Ovary (tissue), 9 donors: ENCODE measurements around the gene SEC11A. TPM values are rescaled to one million over a fixed set of nuclear protein-coding genes. Genes with fewer than 3 reads are reported as not detected.
"Not testable (repeated sequence)": the region's sequence is repeated elsewhere in the genome, so short reads cannot be mapped to it uniquely, and the experiment has no call there.

ENCODE experiments used
- DNase-seq, 5 donors: peaks; one replicate each; pipeline ENCODE4 v3.0.0-alpha.2; 2019 to 2020
- H3K27ac ChIP-seq, 2 donors: fragments of 200-600 bp; one replicate each; pipeline versions ENCODE4 v1.5.1 to v1.8.0; 2019 to 2022
- H3K27me3 ChIP-seq: fragments of 200-600 bp; one replicate; pipeline ENCODE4 v1.8.0; 2022
- H3K36me3 ChIP-seq: fragments of 200-600 bp; sonication (generic); one replicate; pipeline ENCODE4 v1.5.1; 2019
- H3K4me1 ChIP-seq: one replicate; pipeline ENCODE4 v1.8.1; 2013; ENCODE audit warnings: mild to moderate bottlenecking, moderate library complexity; ENCODE audit not compliant: insufficient read depth
- H3K4me3 ChIP-seq: fragments of 200-600 bp; sonication (generic); one replicate; pipeline ENCODE4 v1.5.1; 2017
- H3K9me3 ChIP-seq, 2 donors: fragments of 200-600 bp in 1 of 2; sonication (generic) in 1 of 2; one replicate each; pipeline versions ENCODE4 v1.5.1 to v1.8.1; 2013 to 2019; ENCODE audit warnings: mild to moderate bottlenecking in 1 of 2, moderate library complexity in 1 of 2
- EP300 ChIP-seq: sonication (generic); formaldehyde crosslinking; IDR thresholded peaks from one replicate; pipeline ENCODE4 v1.6.1; 2017; ENCODE audit warnings: antibody characterized with exemption
- POLR2A ChIP-seq: fragments of 450-650 bp; IDR thresholded peaks from one replicate; pipeline ENCODE4 v1.6.1; 2017; ENCODE audit warnings: antibody characterized with exemption, mild to moderate bottlenecking, moderate library complexity
- WGBS, 3 donors: extraction: QIAGEN DNeasy Blood & Tissue Kit in 1 of 3; methylation state at CpG; one replicate each; pipeline versions ENCODE4 v1.1.5 to v1.1.7; 2013 to 2017; 5-methylcytosine and 5-hydroxymethylcytosine counted together
- intact Hi-C, 4 donors: fragments of 100-400 bp; cut with DNase I; formaldehyde crosslinking; loops; one replicate each; pipeline versions ENCODE4 v1.11.0 to v1.15.1; 2022 to 2023
- polyA plus RNA-seq, 2 donors: library from polyadenylated mRNA; stranded (reverse); fragments of 200-250 nt in 1 of 2; fragments of 350-450 nt in 1 of 2; fragmentation: Illumina TruSeq in 1 of 2; extraction: RNeasy Lipid Tissue Mini Kit (QIAGEN cat#74804) in 1 of 2; gene quantifications; one replicate each; pipeline ENCODE4 v1.2.3, GENCODE V29; 2013 to 2014
- total RNA-seq, 7 donors: library from RNA; depleted of rRNA in 2 of 7; stranded (reverse); fragments of >200 nt in 2 of 7; fragmentation: NEBNext Ultra II Directional in 3 of 7; extraction: Animal tissue kit (Norgen Biotek cat#: 25700) in 3 of 7; gene quantifications; one replicate each; pipeline versions ENCODE4 v1.1.0 to v1.2.4, GENCODE V29; 2016 to 2023
- TF ChIP-seq, protein P1 (sequence below), 3 donors: fragments of 450-650 bp in 2 of 3; fragments of 200-600 bp in 1 of 3; IDR thresholded peaks; one replicate each; pipeline versions ENCODE4 v1.5.1 to v1.8.0; 2016 to 2022; ENCODE audit warnings: antibody characterized with exemption in 3 of 3, mild to moderate bottlenecking in 1 of 3
- donor health status: DM: no; HTN: no; CAD: no; lungs with moderate emphysema.
- donor health status: DM: no; HTN: no; CAD: no.
- donor health status: Bipolar disorder and iron deficiency.
- donor health status: DM: yes; HTN: yes; CAD: no.
- donor health status: DM: no; HTN: no; CAD: no.
- donor health status: DM: yes; HTN: yes; CAD: no.

Gene SEC11A
- total and polyA plus RNA-seq, 9 donors: 118 to 237 (median 175) TPM

DNA sequence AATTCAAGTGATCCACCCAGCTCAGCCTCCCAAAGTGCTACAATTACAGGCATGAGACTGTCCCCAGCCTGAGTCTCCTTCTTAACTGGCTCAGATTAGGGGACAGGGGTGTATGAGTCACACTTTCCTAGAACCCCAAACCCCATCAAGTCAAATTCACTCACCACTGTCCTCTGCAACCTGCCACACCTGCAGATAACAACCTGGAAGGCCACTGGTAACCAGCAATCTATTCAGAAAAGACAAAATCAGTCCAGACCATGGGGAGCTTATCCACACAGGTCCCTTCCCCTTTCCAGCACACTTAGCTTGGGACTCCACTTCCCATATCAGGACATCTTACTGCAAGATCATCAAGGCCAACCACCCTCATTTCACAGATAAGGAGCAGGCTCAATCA is 68.2 kb downstream of the SEC11A start:
- Histone ChIP-seq H3K9me3 (no peaks in the 10 kb centered on the region), H3K27ac (no peak overlapping the region), H3K4me1 (no peaks in the 10 kb centered on the region), H3K4me3 (no peak overlapping the region), H3K36me3 (no peaks in the 10 kb centered on the region), H3K27me3 (no peaks in the 10 kb centered on the region)
- intact Hi-C loops: no loop called here
- no peak for DNase-seq
- TF ChIP-seq POLR2A: no peak
- TF ChIP-seq EP300: no peak
- TF ChIP-seq, protein P1, sequence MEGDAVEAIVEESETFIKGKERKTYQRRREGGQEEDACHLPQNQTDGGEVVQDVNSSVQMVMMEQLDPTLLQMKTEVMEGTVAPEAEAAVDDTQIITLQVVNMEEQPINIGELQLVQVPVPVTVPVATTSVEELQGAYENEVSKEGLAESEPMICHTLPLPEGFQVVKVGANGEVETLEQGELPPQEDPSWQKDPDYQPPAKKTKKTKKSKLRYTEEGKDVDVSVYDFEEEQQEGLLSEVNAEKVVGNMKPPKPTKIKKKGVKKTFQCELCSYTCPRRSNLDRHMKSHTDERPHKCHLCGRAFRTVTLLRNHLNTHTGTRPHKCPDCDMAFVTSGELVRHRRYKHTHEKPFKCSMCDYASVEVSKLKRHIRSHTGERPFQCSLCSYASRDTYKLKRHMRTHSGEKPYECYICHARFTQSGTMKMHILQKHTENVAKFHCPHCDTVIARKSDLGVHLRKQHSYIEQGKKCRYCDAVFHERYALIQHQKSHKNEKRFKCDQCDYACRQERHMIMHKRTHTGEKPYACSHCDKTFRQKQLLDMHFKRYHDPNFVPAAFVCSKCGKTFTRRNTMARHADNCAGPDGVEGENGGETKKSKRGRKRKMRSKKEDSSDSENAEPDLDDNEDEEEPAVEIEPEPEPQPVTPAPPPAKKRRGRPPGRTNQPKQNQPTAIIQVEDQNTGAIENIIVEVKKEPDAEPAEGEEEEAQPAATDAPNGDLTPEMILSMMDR (IDR thresholded peaks at IDR 0.05): no peak

DNA sequence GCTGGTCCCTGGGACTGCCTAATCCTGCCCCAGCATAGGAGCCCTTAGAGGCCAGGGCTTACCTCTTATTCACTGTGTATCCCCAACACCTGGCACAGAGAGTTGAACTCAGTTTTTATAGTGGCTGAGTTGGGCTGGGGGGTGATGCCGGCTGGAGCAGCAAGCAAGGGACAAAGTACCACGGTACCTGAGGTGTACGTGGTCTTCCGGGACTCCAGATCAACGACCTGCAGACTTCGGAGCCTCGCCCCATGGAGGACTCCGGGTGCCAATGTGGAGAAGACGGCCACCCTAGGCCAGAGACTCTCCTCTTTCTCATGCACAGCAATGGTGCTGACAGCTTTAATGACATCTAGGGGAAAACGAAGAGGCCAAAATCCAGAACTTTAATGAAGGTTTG is 69.9 kb downstream of the SEC11A start:
- H3K36me3 ChIP-seq: no peaks in the 10 kb centered on the region
- H3K4me3 ChIP-seq: no peak overlapping the region
- H3K4me1 ChIP-seq: no peaks in the 10 kb centered on the region
- DNase-seq: no peak
- 82 to 91% (median 83%) methylated on average over 10 of the region's 10 CpGs for WGBS, 3 donors
- intact Hi-C loops: no loop called here
- no peak overlapping the region for H3K27ac ChIP-seq
- TF ChIP-seq, protein P1 (IDR thresholded peaks at IDR 0.05): no peak
- TF ChIP-seq EP300 (no peak), POLR2A (no peak)
- no peaks in the 10 kb centered on the region for H3K27me3 ChIP-seq
- no peaks in the 10 kb centered on the region for H3K9me3 ChIP-seq

DNA sequence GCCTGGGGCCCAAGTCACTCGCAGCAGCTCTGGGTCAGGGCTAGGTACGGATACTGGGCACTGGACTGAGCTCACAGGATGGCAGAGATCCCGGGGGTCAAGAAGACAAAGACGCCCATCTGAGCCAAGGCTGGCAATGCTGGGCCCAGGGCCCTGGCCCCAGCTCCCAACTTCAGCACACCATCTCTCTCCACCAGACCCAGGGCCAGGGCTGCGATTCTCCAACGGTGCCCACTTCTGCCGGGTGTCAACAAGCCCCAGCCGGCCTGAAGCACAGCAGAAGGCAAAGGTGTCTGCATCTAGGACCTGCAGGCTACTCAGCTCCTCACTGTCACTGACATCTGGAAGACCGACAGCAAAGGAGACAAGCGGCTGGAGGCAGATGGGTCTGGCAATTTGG is 70.4 kb downstream of the SEC11A start:
- no peaks in the 10 kb centered on the region for H3K36me3 ChIP-seq
- H3K9me3 ChIP-seq: no peaks in the 10 kb centered on the region
- H3K27ac ChIP-seq: no peak overlapping the region
- H3K4me1 ChIP-seq: no peaks in the 10 kb centered on the region
- DNase-seq: no peak
- 90 to 91% (median 91%) methylated on average over 10 of the region's 10 CpGs for WGBS, 3 donors
- intact Hi-C loops: no loop called here
- no peak overlapping the region for H3K4me3 ChIP-seq
- no peaks in the 10 kb centered on the region for H3K27me3 ChIP-seq
- TF ChIP-seq EP300 (no peak), POLR2A (no peak)
- TF ChIP-seq, protein P1 (IDR thresholded peaks at IDR 0.05): no peak

DNA sequence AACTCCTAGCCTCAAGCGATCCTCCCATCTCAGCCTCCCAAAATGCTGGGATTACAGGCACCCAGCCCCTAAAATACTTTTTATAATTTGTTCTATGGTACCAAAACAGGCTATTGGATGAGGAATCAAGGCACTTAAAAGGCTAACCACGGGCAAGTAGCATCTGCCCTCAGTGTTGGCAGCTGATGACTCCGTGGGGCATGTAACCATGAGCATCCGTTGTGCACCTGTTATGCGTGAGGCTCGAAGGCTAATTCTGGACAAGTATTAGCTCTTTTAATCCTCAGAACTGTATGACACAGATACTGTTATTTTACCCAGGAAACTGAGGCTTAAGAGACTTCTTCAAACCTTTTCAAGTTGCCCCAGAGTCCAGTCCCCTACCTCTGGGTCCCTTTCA is 72.1 kb downstream of the SEC11A start:
- DNase-seq: no peak
- H3K36me3 ChIP-seq: no peaks in the 10 kb centered on the region
- TF ChIP-seq, protein P1 (IDR thresholded peaks at IDR 0.05): no peak
- no peak for TF ChIP-seq EP300
- no peak for TF ChIP-seq POLR2A
- WGBS, 3 donors: 82 to 94% (median 89%) methylated on average over 6 of the region's 6 CpGs
- no peaks in the 10 kb centered on the region for H3K9me3 ChIP-seq
- no peaks in the 10 kb centered on the region for H3K27me3 ChIP-seq
- no peak overlapping the region for H3K27ac ChIP-seq
- no peak overlapping the region for H3K4me3 ChIP-seq
- intact Hi-C loops: no loop called here
- H3K4me1 ChIP-seq: no peaks in the 10 kb centered on the region

DNA sequence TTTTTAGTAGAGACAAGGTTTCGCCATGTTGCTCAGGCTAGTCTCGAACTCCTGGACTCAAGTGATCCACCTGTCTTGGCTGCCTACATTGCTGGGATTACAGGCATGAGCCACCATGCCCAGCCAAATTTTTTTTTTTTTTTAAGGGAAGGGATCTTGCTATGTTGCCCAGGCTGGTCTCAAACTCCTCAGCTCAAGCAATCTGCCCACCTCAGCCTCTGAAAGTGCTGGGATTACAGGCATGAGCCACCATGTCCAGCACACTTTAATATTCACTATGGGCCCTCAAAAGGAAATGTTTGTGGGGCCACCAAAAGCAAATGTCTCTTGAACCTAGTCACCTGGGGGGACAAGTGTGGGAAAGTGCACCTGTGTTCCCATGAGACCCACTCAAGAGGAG is 73.3 kb downstream of the SEC11A start:
- H3K27me3 ChIP-seq, intact Hi-C loops, H3K36me3 ChIP-seq, H3K9me3 ChIP-seq, H3K4me1 ChIP-seq, DNase-seq, H3K4me3 ChIP-seq, H3K27ac ChIP-seq: not testable (repeated sequence)
- WGBS, 3 donors: 46 to 80% (median 51%) methylated on average over 2 of the region's 2 CpGs

DNA sequence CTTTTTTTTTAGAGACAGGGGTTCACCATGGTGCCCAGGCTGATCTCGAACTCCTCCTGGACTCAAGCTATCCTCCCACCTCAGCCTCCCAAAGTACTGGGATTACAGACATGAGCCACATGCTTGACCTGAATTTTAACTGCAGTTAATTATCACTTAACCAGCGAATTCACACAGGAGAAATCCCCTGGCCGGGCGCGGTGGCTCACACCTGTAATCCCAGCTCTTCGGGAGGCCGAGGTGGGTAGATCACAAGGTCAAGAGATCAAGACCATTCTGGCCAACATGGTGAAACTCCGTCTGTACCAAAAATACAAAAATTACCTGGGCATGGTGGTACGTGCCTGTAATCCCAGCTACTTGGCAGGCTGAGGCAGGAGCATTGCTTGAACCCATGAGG is 74.1 kb downstream of the SEC11A start:
- H3K4me3 ChIP-seq, H3K9me3 ChIP-seq, DNase-seq, H3K27me3 ChIP-seq, intact Hi-C loops, H3K27ac ChIP-seq, H3K36me3 ChIP-seq, H3K4me1 ChIP-seq: not testable (repeated sequence)
- 87 to 88% (median 87%) methylated on average over 9 of the region's 9 CpGs for WGBS, 3 donors
